ENCODE results near the gene SELENON.
A peak's percentile ranks its signal among the peaks of the same experiment; 100 is the strongest.

The SELENON gene

GRCh38 chr1:25821630-25822091 lies 21.7 kb downstream of the SELENON start:
- Histone ChIP-seq H2BK5ac (ENCODE audit: low read length) (no peak overlapping the region), H3K4ac (ENCODE audit: low read length) (no peak overlapping the region), H4K8ac (ENCODE audit: low read depth, low read length) (no peak overlapping the region), H3K9ac (ENCODE audit: low read depth, low read length, poor library complexity) (no peak overlapping the region), H2AFZ (ENCODE audit: low read length) (no peak overlapping the region), H3K4me1 (ENCODE audit: control insufficient read depth in 2 of 2, insufficient read depth in 1 of 2, low read depth in 1 of 2, low read length in 2 of 2) (peaks cover 10 to 18% of the 10 kb centered on the region in 2 donors), H3K14ac (ENCODE audit: low read length) (no peak overlapping the region), H3K18ac (ENCODE audit: low read length) (no peak overlapping the region), H3K9me3 (replicated peaks in 1 of 2; ENCODE audit: control insufficient read depth in 2 of 2, insufficient read depth in 1 of 2, low read depth in 1 of 2, low read length in 2 of 2) (no peaks in the 10 kb centered on the region), H3K79me1 (ENCODE audit: low read depth, low read length) (peaks cover 7% of the 10 kb centered on the region), H4K91ac (ENCODE audit: low read depth, low read length, poor library complexity) (no peak overlapping the region), H3K27ac (replicated peaks; ENCODE audit: low read length) (no peak overlapping the region), H2BK12ac (ENCODE audit: low read length) (no peak overlapping the region), H3K27me3 (ENCODE audit: control insufficient read depth in 3 of 3, insufficient read depth in 3 of 3, low read depth in 1 of 3, low read length in 3 of 3) (no peaks in the 10 kb centered on the region), H3K23ac (ENCODE audit: low read depth, low read length, poor library complexity) (no peak overlapping the region), H3K4me2 (ENCODE audit: insufficient read depth, low read length, poor library complexity, severe bottlenecking) (no peak overlapping the region), H2BK15ac (ENCODE audit: low read length) (no peak overlapping the region), H3K4me3 (ENCODE audit: low read length in 2 of 2) (no peak overlapping the region), H3K36me3 (replicated peaks in 1 of 2; ENCODE audit: control insufficient read depth in 2 of 2, insufficient read depth in 2 of 2, low read length in 2 of 2) (peaks cover 6 to 38% of the 10 kb centered on the region in 2 donors), H2AK5ac (ENCODE audit: low read depth, low read length) (no peak overlapping the region), H2BK120ac (ENCODE audit: low read depth, low read length) (no peak overlapping the region)
- WGBS, 2 donors (ENCODE audit: extremely low coverage in 2 of 2, insufficient read length in 2 of 2, insufficient replicate concordance in 1 of 2): no CpG with 5 or more reads among the region's 5 CpGs
- DNase-seq (ENCODE audit: low spot score): no peak

GRCh38 chr1:25825605-25826004 lies 25.6 kb downstream of the SELENON start:
- peaks cover 21 to 72% of the 10 kb centered on the region in 2 donors for H3K36me3 ChIP-seq (replicated peaks in 1 of 2; ENCODE audit: control insufficient read depth in 2 of 2, insufficient read depth in 2 of 2, low read length in 2 of 2)
- no peaks in the 10 kb centered on the region for H3K9me3 ChIP-seq (replicated peaks in 1 of 2; ENCODE audit: control insufficient read depth in 2 of 2, insufficient read depth in 1 of 2, low read depth in 1 of 2, low read length in 2 of 2)
- H3K9ac ChIP-seq (ENCODE audit: low read depth, low read length, poor library complexity): no peak overlapping the region
- H3K4me2 ChIP-seq (ENCODE audit: insufficient read depth, low read length, poor library complexity, severe bottlenecking): no peak overlapping the region
- H3K4ac ChIP-seq (ENCODE audit: low read length): no peak overlapping the region
- DNase-seq (ENCODE audit: low spot score): no peak
- WGBS, 2 donors (ENCODE audit: extremely low coverage in 2 of 2, insufficient read length in 2 of 2, insufficient replicate concordance in 1 of 2): no CpG with 5 or more reads among the region's 2 CpGs
- no peak overlapping the region for H2BK5ac ChIP-seq (ENCODE audit: low read length)
- H3K4me1 ChIP-seq (ENCODE audit: control insufficient read depth in 2 of 2, insufficient read depth in 1 of 2, low read depth in 1 of 2, low read length in 2 of 2): peaks cover 5 to 9% of the 10 kb centered on the region in 2 donors
- no peak overlapping the region for H3K14ac ChIP-seq (ENCODE audit: low read length)
- no peak overlapping the region for H3K4me3 ChIP-seq (ENCODE audit: low read length in 2 of 2)
- no peak overlapping the region for H2AFZ ChIP-seq (ENCODE audit: low read length)
- H2BK15ac ChIP-seq (ENCODE audit: low read length): no peak overlapping the region
- no peak overlapping the region for H2BK120ac ChIP-seq (ENCODE audit: low read depth, low read length)
- H3K18ac ChIP-seq (ENCODE audit: low read length): no peak overlapping the region
- no peak overlapping the region for H2BK12ac ChIP-seq (ENCODE audit: low read length)
- H3K23ac ChIP-seq (ENCODE audit: low read depth, low read length, poor library complexity): no peak overlapping the region
- no peak overlapping the region for H2AK5ac ChIP-seq (ENCODE audit: low read depth, low read length)
- H3K79me1 ChIP-seq (ENCODE audit: low read depth, low read length): peaks cover 4% of the 10 kb centered on the region
- no peak overlapping the region for H4K91ac ChIP-seq (ENCODE audit: low read depth, low read length, poor library complexity)
- no peak overlapping the region for H3K27ac ChIP-seq (replicated peaks; ENCODE audit: low read length)
- no peaks in the 10 kb centered on the region for H3K27me3 ChIP-seq (ENCODE audit: control insufficient read depth in 3 of 3, insufficient read depth in 3 of 3, low read depth in 1 of 3, low read length in 3 of 3)
- no peak overlapping the region for H4K8ac ChIP-seq (ENCODE audit: low read depth, low read length)

- no peak overlapping the region for H2BK5ac ChIP-seq (ENCODE audit: low read length)
- no peaks in the 10 kb centered on the region for H3K27me3 ChIP-seq (ENCODE audit: control insufficient read depth in 3 of 3, insufficient read depth in 3 of 3, low read depth in 1 of 3, low read length in 3 of 3)
- no peak overlapping the region for H3K27ac ChIP-seq (replicated peaks; ENCODE audit: low read length)
- H3K36me3 ChIP-seq (replicated peaks in 1 of 2; ENCODE audit: control insufficient read depth in 2 of 2, insufficient read depth in 2 of 2, low read length in 2 of 2): peaks cover 25 to 81% of the 10 kb centered on the region in 2 donors
- H3K9me3 ChIP-seq (replicated peaks in 1 of 2; ENCODE audit: control insufficient read depth in 2 of 2, insufficient read depth in 1 of 2, low read depth in 1 of 2, low read length in 2 of 2): no peaks in the 10 kb centered on the region
- H2AFZ ChIP-seq (ENCODE audit: low read length): no peak overlapping the region
- no peak overlapping the region for H4K8ac ChIP-seq (ENCODE audit: low read depth, low read length)
- H2AK5ac ChIP-seq (ENCODE audit: low read depth, low read length): no peak overlapping the region
- no CpG with 5 or more reads among the region's 10 CpGs for whole genome bisulfite sequencing, 2 donors (ENCODE audit: extremely low coverage in 2 of 2, insufficient read length in 2 of 2, insufficient replicate concordance in 1 of 2)
- H3K9ac ChIP-seq (ENCODE audit: low read depth, low read length, poor library complexity): no peak overlapping the region
- no peak overlapping the region for H3K4ac ChIP-seq (ENCODE audit: low read length)
- no peaks in the 10 kb centered on the region for H3K4me1 ChIP-seq (ENCODE audit: control insufficient read depth in 2 of 2, insufficient read depth in 1 of 2, low read depth in 1 of 2, low read length in 2 of 2)
- no peak for DNase-seq (ENCODE audit: low spot score)
- H3K4me2 ChIP-seq (ENCODE audit: insufficient read depth, low read length, poor library complexity, severe bottlenecking): no peak overlapping the region
- no peaks in the 10 kb centered on the region for H3K79me1 ChIP-seq (ENCODE audit: low read depth, low read length)
- H3K14ac ChIP-seq (ENCODE audit: low read length): no peak overlapping the region
- no peak overlapping the region for H3K18ac ChIP-seq (ENCODE audit: low read length)
- H3K4me3 ChIP-seq (ENCODE audit: low read length in 2 of 2): peak overlapping the region in 1 of 2 donors; percentile 16
- H4K91ac ChIP-seq (ENCODE audit: low read depth, low read length, poor library complexity): no peak overlapping the region
- H2BK12ac ChIP-seq (ENCODE audit: low read length): no peak overlapping the region
- no peak overlapping the region for H2BK120ac ChIP-seq (ENCODE audit: low read depth, low read length)
- no peak overlapping the region for H3K23ac ChIP-seq (ENCODE audit: low read depth, low read length, poor library complexity)
- no peak overlapping the region for H2BK15ac ChIP-seq (ENCODE audit: low read length)
Measured at GRCh38 chr1:25826571-25826970, 26.6 kb downstream of the SELENON start.

- Histone ChIP-seq H3K4me2 (ENCODE audit: insufficient read depth, low read length, poor library complexity, severe bottlenecking) (no peak overlapping the region), H2AK5ac (ENCODE audit: low read depth, low read length) (no peak overlapping the region), H3K23ac (ENCODE audit: low read depth, low read length, poor library complexity) (no peak overlapping the region), H2BK120ac (ENCODE audit: low read depth, low read length) (no peak overlapping the region), H3K4me3 (ENCODE audit: low read length in 2 of 2) (no peak overlapping the region), H2BK12ac (ENCODE audit: low read length) (no peak overlapping the region), H3K18ac (ENCODE audit: low read length) (no peak overlapping the region), H3K4ac (ENCODE audit: low read length) (no peak overlapping the region), H3K27me3 (ENCODE audit: control insufficient read depth in 3 of 3, insufficient read depth in 3 of 3, low read depth in 1 of 3, low read length in 3 of 3) (no peaks in the 10 kb centered on the region), H4K91ac (ENCODE audit: low read depth, low read length, poor library complexity) (no peak overlapping the region), H2BK5ac (ENCODE audit: low read length) (no peak overlapping the region), H2AFZ (ENCODE audit: low read length) (no peak overlapping the region), H3K79me1 (ENCODE audit: low read depth, low read length) (no peaks in the 10 kb centered on the region), H3K14ac (ENCODE audit: low read length) (no peak overlapping the region), H3K9ac (ENCODE audit: low read depth, low read length, poor library complexity) (no peak overlapping the region), H3K9me3 (replicated peaks in 1 of 2; ENCODE audit: control insufficient read depth in 2 of 2, insufficient read depth in 1 of 2, low read depth in 1 of 2, low read length in 2 of 2) (no peaks in the 10 kb centered on the region), H2BK15ac (ENCODE audit: low read length) (no peak overlapping the region), H3K36me3 (replicated peaks in 1 of 2; ENCODE audit: control insufficient read depth in 2 of 2, insufficient read depth in 2 of 2, low read length in 2 of 2) (peaks cover 35 to 96% of the 10 kb centered on the region in 2 donors), H3K27ac (replicated peaks; ENCODE audit: low read length) (no peak overlapping the region), H4K8ac (ENCODE audit: low read depth, low read length) (no peak overlapping the region), H3K4me1 (ENCODE audit: control insufficient read depth in 2 of 2, insufficient read depth in 1 of 2, low read depth in 1 of 2, low read length in 2 of 2) (no peaks in the 10 kb centered on the region)
- no peak for DNase-seq (ENCODE audit: low spot score)
- no CpG with 5 or more reads among the region's 3 CpGs for WGBS, 2 donors (ENCODE audit: extremely low coverage in 2 of 2, insufficient read length in 2 of 2, insufficient replicate concordance in 1 of 2)
Measured at GRCh38 chr1:25828491-25828890, 28.5 kb downstream of the SELENON start.

Measured in neuronal stem cell (in vitro differentiated cells).